ENCODE results near the gene CRMP1.
"Not testable (repeated sequence)": the region's sequence is repeated elsewhere in the genome, so short reads cannot be mapped to it uniquely, and the experiment has no call there.

Gene CRMP1

GRCh38 chr4:5887361-5888221 lies 5.3 kb downstream of the CRMP1 start:
- DNase-seq, result no peak

- no peak for DNase-seq
These were observed 5.9 kb downstream of the CRMP1 start for GRCh38 chr4:5887011-5887360.

GRCh38 chr4:5885733-5886132 lies 7.2 kb downstream of the CRMP1 start:
- no peak for DNase-seq

- no peak for DNase-seq
These were observed 8.1 kb downstream of the CRMP1 start for GRCh38 chr4:5884796-5885195.

- DNase-seq, result no peak
These were observed 9.0 kb downstream of the CRMP1 start for GRCh38 chr4:5883916-5884315.

- no peak for DNase-seq
These were observed 9.9 kb downstream of the CRMP1 start for GRCh38 chr4:5882947-5883346.

DNA sequence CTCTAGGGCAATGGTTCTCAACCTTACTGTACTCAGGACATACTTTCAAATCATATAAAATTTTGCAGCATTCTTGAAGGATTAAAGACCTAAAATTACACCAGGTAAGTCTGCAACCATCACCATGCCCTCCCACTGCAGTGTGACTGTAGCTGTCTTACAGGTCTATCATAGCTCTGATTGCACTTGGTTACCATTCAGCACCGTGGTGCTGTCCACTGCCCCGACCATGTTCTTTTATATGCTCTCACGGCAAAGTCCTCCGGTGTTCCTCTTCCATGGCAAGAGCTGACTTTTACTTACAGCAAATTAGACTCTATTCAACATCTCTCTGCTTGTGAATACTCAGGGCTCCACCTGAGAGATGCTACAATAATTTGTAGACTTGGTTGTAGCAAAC lies 11.5 kb downstream of the CRMP1 start:
- no peak for DNase-seq

DNA sequence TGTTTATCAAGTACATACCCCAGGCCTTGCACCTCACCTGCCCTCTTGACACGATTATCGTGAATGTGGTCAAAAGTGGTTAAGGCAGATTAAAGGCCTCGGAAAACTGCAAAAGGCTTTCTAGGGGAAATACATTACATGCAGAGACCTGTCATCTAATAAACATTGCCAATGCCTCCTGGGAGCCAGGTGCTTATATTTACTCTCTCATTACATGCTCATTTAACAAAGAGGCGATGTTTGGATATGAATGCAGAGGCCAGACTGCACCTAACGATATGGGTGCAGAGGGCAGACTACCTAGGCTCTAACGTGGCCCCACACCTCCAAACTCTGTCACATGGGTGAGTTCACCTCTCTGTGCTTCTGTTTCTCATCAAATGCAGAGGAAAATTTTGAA lies 14.5 kb downstream of the CRMP1 start:
- no peak for DNase-seq

DNA sequence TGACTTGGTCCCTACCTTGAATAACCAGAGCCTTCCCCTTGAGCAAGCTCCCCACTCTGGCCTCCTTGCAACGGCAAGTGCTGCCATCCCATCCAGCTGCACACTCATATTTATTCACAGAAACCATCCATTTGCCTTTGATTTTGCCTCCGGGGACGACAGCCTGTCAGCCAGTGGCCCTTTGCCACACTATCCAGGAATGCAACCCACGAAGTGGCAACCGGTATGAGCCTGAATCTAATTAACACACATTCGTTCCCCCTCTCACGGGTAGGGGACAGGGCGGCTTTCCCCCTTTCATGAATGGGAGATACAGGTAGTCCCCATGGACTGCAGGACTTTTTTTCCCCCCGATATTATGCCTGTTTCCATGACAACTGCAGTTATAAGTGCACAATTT lies 15.5 kb downstream of the CRMP1 start:
- DNase-seq, result no peak

- DNase-seq, result no peak
These were observed 18.0 kb downstream of the CRMP1 start for GRCh38 chr4:5874811-5875449.

- no peak for DNase-seq
These were observed 22.2 kb downstream of the CRMP1 start for GRCh38 chr4:5870701-5871100.

GRCh38 chr4:5869966-5870619 lies 22.8 kb downstream of the CRMP1 start:
- DNase-seq, result no peak

- DNase-seq, result no peak
These were observed 25.0 kb downstream of the CRMP1 start for GRCh38 chr4:5867866-5868265.

GRCh38 chr4:5866841-5867813 lies 25.8 kb downstream of the CRMP1 start:
- no peak for DNase-seq

DNA sequence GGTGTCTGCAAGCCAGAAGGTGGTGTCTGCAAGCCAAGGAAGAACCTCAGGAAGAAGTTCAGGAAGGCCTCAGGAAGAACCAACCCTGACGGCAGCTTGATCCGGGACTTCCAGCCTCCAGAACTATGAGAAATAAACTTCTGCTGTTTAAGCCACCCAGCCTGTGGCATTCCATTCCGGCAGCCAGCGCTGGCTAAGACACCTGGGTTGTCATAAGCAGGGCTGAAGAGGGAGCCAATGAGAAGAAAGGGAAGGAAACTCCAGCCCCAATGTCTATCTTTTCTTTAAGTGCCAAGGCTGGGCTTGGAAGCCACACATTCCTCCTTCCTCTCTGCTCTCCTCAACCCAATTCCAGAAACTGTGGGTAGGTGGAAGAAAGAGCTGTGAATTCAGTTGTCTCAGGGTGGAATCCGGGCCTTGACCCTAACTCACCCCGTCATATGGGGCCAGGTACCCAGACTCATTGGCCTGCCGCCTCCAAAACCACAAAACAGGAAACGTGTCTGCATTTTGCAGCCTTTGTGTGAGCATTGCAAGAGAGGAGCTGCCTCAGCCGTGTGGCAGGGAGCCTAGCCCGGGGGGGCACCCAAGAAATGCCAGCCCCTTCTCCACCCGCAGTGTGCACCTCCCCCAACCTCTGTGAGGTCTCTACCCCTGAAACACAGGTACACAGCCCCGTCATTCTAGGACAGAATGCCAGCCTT lies 26.8 kb downstream of the CRMP1 start:
- DNase-seq, result no peak

DNA sequence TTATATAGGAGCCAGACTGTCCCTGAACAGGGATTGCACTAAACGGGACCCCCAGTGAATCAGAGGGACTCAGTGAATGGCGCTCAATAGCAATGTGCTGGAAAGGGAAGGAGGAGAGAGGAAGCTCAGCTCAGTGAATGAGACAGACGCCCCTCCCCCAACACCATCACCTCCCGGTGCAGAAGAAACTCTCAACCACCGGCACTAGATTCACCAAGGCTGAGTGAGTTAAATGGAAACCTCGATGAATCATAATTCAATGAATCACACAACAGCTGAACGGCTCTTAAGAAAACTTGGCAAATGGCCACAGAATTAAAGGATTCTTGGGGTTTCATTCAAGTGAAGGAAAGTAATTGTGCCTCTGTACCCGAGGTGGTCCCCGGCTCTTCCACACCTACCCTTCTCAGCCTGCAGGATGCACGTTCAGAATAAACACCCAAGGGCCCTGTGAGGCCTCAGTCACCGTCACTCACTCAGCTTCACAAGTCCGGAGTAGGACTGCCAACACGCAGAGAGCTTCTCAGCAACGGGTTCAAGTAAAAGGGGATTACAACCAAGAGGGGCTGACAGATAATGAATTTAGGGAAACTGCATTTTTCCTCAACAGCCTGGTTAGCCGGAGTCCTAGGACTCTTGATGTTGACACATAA lies 29.3 kb downstream of the CRMP1 start:
- no peak for DNase-seq

DNA sequence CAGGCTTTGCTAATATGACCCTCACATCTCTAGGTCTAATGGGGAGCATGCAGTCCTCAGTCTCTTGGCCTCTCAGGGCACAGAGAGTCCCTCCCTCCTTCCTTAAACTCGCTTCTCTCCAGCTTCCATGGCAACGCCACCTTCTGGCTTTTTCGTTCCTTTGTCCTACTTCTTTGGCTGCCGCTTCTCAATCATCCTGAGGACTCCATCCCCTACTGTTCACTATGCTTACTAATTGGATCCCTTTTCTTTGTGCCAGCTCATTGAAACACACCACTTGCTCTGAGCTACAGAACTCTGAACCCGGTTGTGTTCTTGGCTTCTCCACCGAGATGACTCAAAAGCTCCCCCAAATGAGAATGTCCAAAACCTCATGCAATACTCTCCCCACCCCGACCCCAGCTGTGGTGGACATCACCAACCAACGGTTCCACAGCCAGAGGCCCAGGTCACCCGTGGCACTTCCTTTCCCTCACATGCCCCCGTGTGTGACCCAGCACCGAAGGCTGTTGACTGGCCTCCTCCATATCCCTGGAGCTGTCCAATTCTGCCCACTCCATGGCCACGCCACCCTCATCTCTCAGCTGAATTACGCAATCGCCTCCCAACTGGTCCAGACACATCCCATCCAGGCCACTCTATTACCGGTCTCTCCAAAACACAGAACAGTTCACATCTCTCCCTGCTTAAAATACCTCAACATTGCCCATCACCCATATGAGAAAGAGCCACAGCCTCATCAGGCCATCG lies 34.7 kb downstream of the CRMP1 start:
- DNase-seq, result no peak

DNA sequence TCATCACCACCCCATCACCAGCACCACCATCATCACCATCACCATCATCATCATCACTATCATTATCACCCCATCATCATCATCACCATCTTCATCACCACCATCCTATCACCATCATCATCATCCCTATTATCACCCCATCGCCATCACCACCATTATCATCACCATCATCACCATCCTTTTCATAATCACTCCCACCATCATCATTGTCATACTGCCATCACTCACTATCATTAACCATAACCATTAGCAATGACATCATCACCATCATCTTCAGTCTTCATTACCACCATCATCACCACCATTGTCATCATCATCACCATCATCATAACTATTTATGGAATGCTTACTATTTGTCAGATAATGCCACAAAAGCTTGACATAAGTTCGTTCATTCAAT lies 35.7 kb downstream of the CRMP1 start:
- no peak for DNase-seq

GRCh38 chr4:5856362-5856761 lies 36.5 kb downstream of the CRMP1 start:
- not testable (repeated sequence) for DNase-seq

- DNase-seq, result no peak
These were observed 38.0 kb downstream of the CRMP1 start for GRCh38 chr4:5854929-5855328.

Measured in CD4-positive, alpha-beta T cell treated with Interleukin-1 beta for 1 hour (primary cell).